Fibroblast of villous mesenchyme (primary cell): ENCODE measurements around the gene PPP1R9B. TPM values are rescaled to one million over a fixed set of nuclear protein-coding genes. Genes with fewer than 3 reads are reported as not detected.

Source experiments
- DNase-seq: peaks from one replicate; pipeline ENCODE4 v3.0.0-alpha.2; 2010; ENCODE audit warnings: low read depth
- H3K4me3 ChIP-seq: 2 replicates; pipeline ENCODE4 v1.5.1; 2011; ENCODE audit warnings: low read depth, mild to moderate bottlenecking, low read length
- CTCF ChIP-seq: IDR thresholded peaks from 2 replicates; pipeline ENCODE4 v1.5.1; 2012; ENCODE audit warnings: low read depth, mild to moderate bottlenecking, low read length; ENCODE audit not compliant: insufficient read depth
- total RNA-seq: library from RNA; depleted of rRNA; stranded (reverse); fragments of >200 nt; gene quantifications from 2 replicates; pipeline ENCODE4 v1.2.3, GENCODE V29; 2012

Gene PPP1R9B
- total RNA-seq, 1 donor = 47.1 TPM

GRCh38 chr17:50090971-50091917, 59.2 kb downstream of the PPP1R9B start:
- no peak for TF ChIP-seq CTCF
- H3K4me3 ChIP-seq = no peak overlapping the region

GRCh38 chr17:50090071-50090470, 60.4 kb downstream of the PPP1R9B start:
- no peak overlapping the region for H3K4me3 ChIP-seq
- no peak for DNase-seq
- no peak for TF ChIP-seq CTCF

More at GRCh38 chr17:50090971-50091917, 59.2 kb downstream of the PPP1R9B start:
- no peak for DNase-seq

- TF ChIP-seq CTCF = no peak
- no peak overlapping the region for H3K4me3 ChIP-seq
- DNase-seq = no peak
Observed at GRCh38 chr17:50088952-50089825, 61.3 kb downstream of the PPP1R9B start.

GRCh38 chr17:50087912-50088405, 62.5 kb downstream of the PPP1R9B start:
- TF ChIP-seq CTCF = no peak
- no peak for DNase-seq

GRCh38 chr17:50087246-50087911, 63.1 kb downstream of the PPP1R9B start:
- no peak overlapping the region for H3K4me3 ChIP-seq
- TF ChIP-seq CTCF = peak; percentile 97
- DNase-seq = peak; percentile 72

More at GRCh38 chr17:50087912-50088405, 62.5 kb downstream of the PPP1R9B start:
- H3K4me3 ChIP-seq = no peak overlapping the region

Other genes with a start within 250 kb of the PPP1R9B start
- gene DLX4, start 181.5 kb downstream of the PPP1R9B start, total RNA-seq = not detected in 2 replicates
- not detected in 2 replicates for gene DLX3, start 155.5 kb downstream of the PPP1R9B start, total RNA-seq
- 207 and 266 TPM in 2 replicates for gene ITGA3, start 94.6 kb downstream of the PPP1R9B start, total RNA-seq
- 20.3 and 20.6 TPM in 2 replicates for gene PDK2, start 55.3 kb downstream of the PPP1R9B start, total RNA-seq
- gene SAMD14, start 20.5 kb downstream of the PPP1R9B start, total RNA-seq = 4.7 and 5.8 TPM in 2 replicates
- gene SGCA, start 15.3 kb upstream of the PPP1R9B start, total RNA-seq = 0.32 TPM in 1 of 2 replicates, not detected in the other
- gene COL1A1, start 51.0 kb upstream of the PPP1R9B start, total RNA-seq = 2,749 and 5,894 TPM in 2 replicates
- gene TMEM92, start 123.8 kb upstream of the PPP1R9B start, total RNA-seq = under 0.01 TPM in 1 of 2 replicates, not detected in the other
- 53.5 and 60.5 TPM in 2 replicates for gene XYLT2, start 195.4 kb upstream of the PPP1R9B start, total RNA-seq
- gene MRPL27, start 222.5 kb upstream of the PPP1R9B start, total RNA-seq = 55.7 and 63.0 TPM in 2 replicates
- gene EME1, start 222.6 kb upstream of the PPP1R9B start, total RNA-seq = 4.5 and 4.7 TPM in 2 replicates
- 181 and 191 TPM in 2 replicates for gene LRRC59, start 246.8 kb upstream of the PPP1R9B start, total RNA-seq